ENCODE results near the gene FNDC3B. TPM values are rescaled to one million over a fixed set of nuclear protein-coding genes. Genes with fewer than 3 reads are reported as not detected.

The FNDC3B gene
- total and polyA plus RNA-seq, 12 donors: 9.7 to 118 (median 85.0) TPM

GRCh38 chr3:172312001-172312400, 272.6 kb downstream of the FNDC3B start:
- peak overlapping the region in 6 of 10 donors; percentile 13 to 88 (median 85) for H3K27ac ChIP-seq
- H3K4me1 ChIP-seq: peaks cover 7 to 77% (median 53%) of the 10 kb centered on the region in 9 donors
- H3K9me3 ChIP-seq: no peaks in the 10 kb centered on the region
- DNase-seq (no peak), ATAC-seq (no peak)
- no peak for TF ChIP-seq CTCF (IDR thresholded peaks at IDR 0.05)
- 59 to 61% methylated on average over 6 of the region's 6 CpGs for WGBS, 2 donors
- no peak overlapping the region for H3K4me3 ChIP-seq
- intact Hi-C loops (cut with DNase I): loop anchor here in 1 of 10 donors (10.0 kb wide), 1 partner anchor 477 kb away; no protein-coding TSS in a partner anchor
- H3K27me3 ChIP-seq: no peaks in the 10 kb centered on the region
- H3K36me3 ChIP-seq: peaks cover 0 to 89% (median 18%) of the 10 kb centered on the region in 9 donors

- Histone ChIP-seq H3K9me3 (no peaks in the 10 kb centered on the region), H3K27ac (peak overlapping the region in 8 of 10 donors; percentile 34 to 88 (median 82)), H3K36me3 (peaks cover 0 to 86% (median 16%) of the 10 kb centered on the region in 9 donors), H3K4me3 (no peak overlapping the region), H3K27me3 (no peaks in the 10 kb centered on the region), H3K4me1 (peaks cover 11 to 78% (median 59%) of the 10 kb centered on the region in 9 donors)
- ATAC-seq (no peak), DNase-seq (no peak)
- 80 to 83% methylated on average over 5 of the region's 5 CpGs for whole genome bisulfite sequencing, 2 donors
- intact Hi-C loops (cut with DNase I): loop anchor here in 1 of 10 donors (10.0 kb wide), 1 partner anchor 478 kb away; no protein-coding TSS in a partner anchor
- no peak for TF ChIP-seq CTCF (IDR thresholded peaks at IDR 0.05)
Observed at GRCh38 chr3:172312711-172313110, 273.3 kb downstream of the FNDC3B start.

DNA sequence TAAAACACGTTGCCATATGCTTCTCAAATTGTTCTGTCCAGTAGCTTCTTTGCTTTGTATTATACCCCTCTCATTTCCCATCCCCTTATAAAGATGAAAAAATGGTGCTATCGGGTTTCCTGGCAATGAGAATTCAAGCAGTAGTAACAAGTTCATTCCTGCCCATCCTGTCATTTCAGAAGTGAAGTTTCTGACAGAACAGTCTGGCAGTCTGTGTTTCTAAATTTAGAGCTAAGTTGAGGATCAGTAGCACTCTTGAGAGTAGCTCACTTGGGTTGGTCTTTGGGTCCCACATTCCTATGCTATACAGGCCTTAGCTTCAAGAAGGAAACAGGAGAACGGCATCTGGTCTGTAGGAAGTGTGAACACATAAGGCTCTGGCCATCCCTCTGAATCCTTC, 274.3 kb downstream of the FNDC3B start:
- 44 to 53% methylated on average over 3 of the region's 3 CpGs for WGBS, 2 donors
- peak overlapping the region in 9 of 10 donors; percentile 32 to 88 (median 81) for H3K27ac ChIP-seq
- no peak for DNase-seq
- peaks cover 0 to 78% (median 11%) of the 10 kb centered on the region in 9 donors for H3K36me3 ChIP-seq
- peak in 4 of 8 donors; percentile 14 to 26 (median 20) for ATAC-seq
- no peaks in the 10 kb centered on the region for H3K9me3 ChIP-seq
- H3K4me1 ChIP-seq: peaks cover 11 to 88% (median 69%) of the 10 kb centered on the region in 9 donors
- intact Hi-C loops (cut with DNase I): loop anchor here in 1 of 10 donors (10.0 kb wide), 1 partner anchor 479 kb away; no protein-coding TSS in a partner anchor
- TF ChIP-seq CTCF (IDR thresholded peaks at IDR 0.05): no peak
- no peak overlapping the region for H3K4me3 ChIP-seq
- H3K27me3 ChIP-seq: no peaks in the 10 kb centered on the region

DNA sequence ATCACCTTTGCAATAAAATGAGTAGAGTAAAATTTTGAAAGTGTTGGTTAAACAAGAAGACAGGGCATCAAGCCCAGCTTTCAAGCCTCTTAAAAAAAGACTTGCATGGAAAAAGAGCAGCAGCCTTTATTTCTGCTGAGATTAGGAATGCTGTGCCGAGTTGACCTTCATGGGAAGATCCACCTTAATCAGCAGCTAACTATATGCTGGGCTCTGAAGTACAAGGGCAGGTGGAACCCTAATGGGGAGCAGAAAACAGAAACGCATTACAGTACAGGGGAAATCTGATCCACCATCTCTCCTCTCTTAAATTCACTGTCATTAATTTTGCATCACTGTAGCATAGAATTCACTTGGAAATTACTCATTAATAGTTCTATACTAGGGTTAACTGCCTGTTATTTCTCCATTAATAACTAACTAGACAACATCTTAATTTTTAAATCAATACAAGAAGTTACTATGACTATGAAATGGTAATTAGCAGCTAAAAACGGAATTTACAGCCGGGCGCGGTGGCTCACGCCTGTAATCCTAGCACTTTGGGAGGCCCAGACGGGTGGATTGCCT, 275.3 kb downstream of the FNDC3B start:
- DNase-seq (no peak), ATAC-seq (no peak)
- intact Hi-C loops (cut with DNase I): loop anchor here in 2 of 10 donors (5.0 to 10.0 kb wide), 3 partner anchors 272 to 480 kb away; partner anchors contain the start of gene FNDC3B (in 1 of the 2)
- Histone ChIP-seq H3K4me1 (peaks cover 11 to 89% (median 79%) of the 10 kb centered on the region in 9 donors), H3K27ac (peak overlapping the region; percentile 55 to 88 (median 80)), H3K36me3 (peaks cover 0 to 77% (median 11%) of the 10 kb centered on the region in 9 donors), H3K4me3 (no peak overlapping the region), H3K27me3 (no peaks in the 10 kb centered on the region), H3K9me3 (no peaks in the 10 kb centered on the region)
- TF ChIP-seq CTCF (IDR thresholded peaks at IDR 0.05): no peak
- 90% methylated on average over 8 of the region's 8 CpGs for WGBS, 2 donors

Data from heart right ventricle (tissue), 16 donors.